GM12873 (cell line): ENCODE measurements around the gene RGN.

Experiments
- CTCF ChIP-seq: IDR thresholded peaks from 2 replicates; pipeline ENCODE4 v1.5.1; 2012; ENCODE audit warnings: low read depth, mild to moderate bottlenecking, moderate library complexity, low read length, control low read depth; ENCODE audit not compliant: insufficient read depth; ENCODE audit errors: missing control alignments

Gene RGN

GRCh38 chrX:47068214-47068613 is 10.0 kb upstream of the RGN start:
- TF ChIP-seq CTCF = no peak

DNA sequence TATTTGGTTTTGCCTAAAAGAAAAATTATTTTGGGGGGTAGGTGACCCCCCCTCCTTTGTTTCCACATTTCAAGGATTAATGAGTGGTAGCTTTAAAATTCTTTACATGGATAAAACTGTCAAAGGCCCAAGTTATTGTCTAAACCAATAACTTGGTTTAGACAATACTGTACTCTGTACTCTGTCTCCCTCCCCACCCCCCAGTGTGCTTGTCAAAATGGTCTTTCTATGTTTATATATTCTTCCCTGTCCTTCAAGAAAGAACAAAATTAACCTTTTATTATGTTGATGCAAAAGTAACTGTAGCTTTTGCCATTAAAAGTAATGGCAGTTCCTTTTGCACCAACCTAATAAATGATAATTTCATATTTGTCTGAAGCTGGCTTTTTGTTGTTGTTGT is 9.5 kb upstream of the RGN start:
- no peak for TF ChIP-seq CTCF

DNA sequence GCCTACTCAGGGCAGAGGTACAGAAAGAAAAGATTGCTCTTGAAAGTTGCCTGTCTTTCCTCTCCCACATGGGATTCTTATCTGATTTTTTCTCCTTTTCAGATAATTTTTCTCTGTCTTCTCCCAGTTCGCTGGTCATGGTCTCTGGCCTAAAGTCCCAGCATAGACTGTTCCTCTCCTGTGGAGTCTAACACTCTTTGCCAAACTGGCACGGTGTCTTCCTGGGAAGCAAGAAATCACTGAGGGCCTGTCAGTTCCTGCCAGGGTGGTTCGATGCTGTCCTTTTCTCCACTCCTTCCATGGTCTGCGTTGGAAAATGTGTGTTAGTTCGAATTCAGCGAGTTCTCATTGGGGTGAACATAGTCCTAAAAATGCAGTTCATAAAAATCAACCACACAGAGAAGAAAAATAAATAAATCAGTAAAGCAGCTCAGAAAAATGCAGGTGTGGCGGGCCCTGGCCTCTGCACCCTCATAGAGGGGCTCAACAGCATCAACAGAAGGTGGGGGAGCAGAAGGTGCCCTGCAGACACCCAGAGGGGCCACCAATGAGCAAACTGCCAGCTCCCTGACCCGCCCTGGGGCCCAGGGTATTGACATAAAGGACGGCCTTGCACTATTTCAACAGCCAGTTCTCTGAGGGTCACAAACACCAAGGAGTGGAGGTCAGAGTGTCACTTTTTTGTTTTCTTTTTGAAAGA is 2.1 kb downstream of the RGN start:
- TF ChIP-seq CTCF = no peak

GRCh38 chrX:47080915-47081236 is 2.6 kb downstream of the RGN start:
- no peak for TF ChIP-seq CTCF

- no peak for TF ChIP-seq CTCF
Observed at GRCh38 chrX:47091149-47091775, 13.0 kb downstream of the RGN start.

DNA sequence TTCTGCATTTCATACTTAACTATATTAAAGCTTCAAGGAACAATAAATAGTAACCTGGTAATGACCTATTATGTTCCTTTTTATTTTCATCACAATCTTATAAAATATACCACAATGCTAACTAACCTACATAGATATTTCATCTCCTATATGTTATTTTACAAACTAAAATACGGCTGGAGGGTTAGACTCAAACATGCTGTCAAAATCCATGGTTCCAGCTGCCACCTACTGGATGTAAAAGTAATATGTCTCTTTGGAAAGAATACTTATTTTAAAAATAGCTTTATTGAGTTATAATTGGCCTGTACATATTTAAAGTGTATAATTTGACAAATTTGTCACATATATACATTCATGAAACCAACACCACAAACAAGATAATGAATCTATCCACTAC is 15.0 kb downstream of the RGN start:
- TF ChIP-seq CTCF = peak; percentile 32

GRCh38 chrX:47093860-47094259 is 15.6 kb downstream of the RGN start:
- no peak for TF ChIP-seq CTCF
